ENCODE measurements around the gene C15orf40. TPM values are rescaled to one million over a fixed set of nuclear protein-coding genes. Genes with fewer than 3 reads are reported as not detected.

The C15orf40 gene
- total RNA-seq, 1 experiment from 2014 or later = 27.5 TPM

GRCh38 chr15:82946155-82946701 lies 65.2 kb downstream of the C15orf40 start (continued):
- no peak for TF ChIP-seq TCF7 (CRISPR knock-in tag; IDR thresholded peaks at IDR 0.05; ENCODE audit: low read depth)
- no peak for TF ChIP-seq AFF4 (CRISPR knock-in tag; IDR thresholded peaks at IDR 0.05; ENCODE audit: borderline replicate concordance)
- TF ChIP-seq ZNF219 (CRISPR knock-in tag; IDR thresholded peaks at IDR 0.05; ENCODE audit: borderline replicate concordance) = no peak
- no peak for TF ChIP-seq SMAD4 (CRISPR knock-in tag; IDR thresholded peaks at IDR 0.05)
- no peak for TF ChIP-seq NR3C1 (CRISPR knock-in tag; conservative IDR thresholded peaks at IDR 0.05; ENCODE audit: low read depth)
- no peak for TF ChIP-seq FOXK1 (CRISPR knock-in tag; IDR thresholded peaks at IDR 0.05)
- TF ChIP-seq SMAD3 (CRISPR knock-in tag; IDR thresholded peaks at IDR 0.05; ENCODE audit: borderline replicate concordance) = no peak
- no peak for TF ChIP-seq KAT7 (CRISPR knock-in tag; IDR thresholded peaks at IDR 0.05; ENCODE audit: borderline replicate concordance)
- TF ChIP-seq RELA (CRISPR knock-in tag; IDR thresholded peaks at IDR 0.05; ENCODE audit: borderline replicate concordance) = no peak
- TF ChIP-seq NFATC4 (CRISPR knock-in tag; IDR thresholded peaks at IDR 0.05) = no peak
- TF ChIP-seq, protein P1, sequence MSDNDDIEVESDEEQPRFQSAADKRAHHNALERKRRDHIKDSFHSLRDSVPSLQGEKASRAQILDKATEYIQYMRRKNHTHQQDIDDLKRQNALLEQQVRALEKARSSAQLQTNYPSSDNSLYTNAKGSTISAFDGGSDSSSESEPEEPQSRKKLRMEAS (CRISPR knock-in tag; IDR thresholded peaks at IDR 0.05) = no peak
- TF ChIP-seq ZNF416 (CRISPR knock-in tag; IDR thresholded peaks at IDR 0.05) = no peak

DNA sequence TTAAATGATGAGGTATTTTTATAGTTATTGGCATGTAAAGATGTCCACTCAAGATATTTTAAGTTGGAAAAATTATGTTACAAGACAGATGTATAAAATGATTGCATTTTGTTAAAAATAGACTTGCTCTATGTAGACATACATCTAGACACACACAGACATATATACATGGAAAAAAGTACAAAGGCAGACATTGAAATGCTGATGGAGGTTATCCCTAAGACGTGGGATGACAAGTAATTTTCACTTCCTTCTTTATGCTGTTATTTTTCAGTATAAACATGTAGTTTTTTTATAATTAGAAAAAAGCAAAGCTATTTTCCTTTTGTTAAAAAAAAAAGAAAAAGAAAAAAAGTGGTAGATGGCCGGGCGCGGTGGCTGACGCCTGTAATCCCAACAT lies 66.1 kb downstream of the C15orf40 start:
- Mint-ChIP-seq H3K9me3 (no peaks in the 10 kb centered on the region), H3K27me3 (ENCODE audit: low read depth) (no peaks in the 10 kb centered on the region), H3K4me3 (no peak overlapping the region), H3K4me1 (0 out of 2 replicates have a peak, but pooled peaks cover 3% of the 10 kb centered on the region), H3K27ac (no peak overlapping the region), H3K36me3 (no peaks in the 10 kb centered on the region)
- ChIA-PET POLR2A (no interaction called here), CTCF (no interaction called here)
- no peak for DNase-seq (ENCODE audit: low spot score)
- no peak for ATAC-seq
- TF ChIP-seq MYBL2 (CRISPR knock-in tag; IDR thresholded peaks at IDR 0.05) (no peak), ZNF317 (CRISPR knock-in tag; IDR thresholded peaks at IDR 0.05; ENCODE audit: borderline replicate concordance, low read depth) (no peak), HMGA2 (CRISPR knock-in tag; IDR thresholded peaks at IDR 0.05) (no peak), PRRX2 (CRISPR knock-in tag; IDR thresholded peaks at IDR 0.05) (no peak), GTF2I (CRISPR knock-in tag; conservative IDR thresholded peaks at IDR 0.05) (no peak), FOXK1 (CRISPR knock-in tag; IDR thresholded peaks at IDR 0.05) (no peak), TP53 (CRISPR knock-in tag; IDR thresholded peaks at IDR 0.05) (no peak)
- TF ChIP-seq, protein P2, sequence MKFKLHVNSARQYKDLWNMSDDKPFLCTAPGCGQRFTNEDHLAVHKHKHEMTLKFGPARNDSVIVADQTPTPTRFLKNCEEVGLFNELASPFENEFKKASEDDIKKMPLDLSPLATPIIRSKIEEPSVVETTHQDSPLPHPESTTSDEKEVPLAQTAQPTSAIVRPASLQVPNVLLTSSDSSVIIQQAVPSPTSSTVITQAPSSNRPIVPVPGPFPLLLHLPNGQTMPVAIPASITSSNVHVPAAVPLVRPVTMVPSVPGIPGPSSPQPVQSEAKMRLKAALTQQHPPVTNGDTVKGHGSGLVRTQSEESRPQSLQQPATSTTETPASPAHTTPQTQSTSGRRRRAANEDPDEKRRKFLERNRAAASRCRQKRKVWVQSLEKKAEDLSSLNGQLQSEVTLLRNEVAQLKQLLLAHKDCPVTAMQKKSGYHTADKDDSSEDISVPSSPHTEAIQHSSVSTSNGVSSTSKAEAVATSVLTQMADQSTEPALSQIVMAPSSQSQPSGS (CRISPR knock-in tag; IDR thresholded peaks at IDR 0.05; ENCODE audit: borderline replicate concordance, low read depth) = no peak
- TF ChIP-seq, protein P3, sequence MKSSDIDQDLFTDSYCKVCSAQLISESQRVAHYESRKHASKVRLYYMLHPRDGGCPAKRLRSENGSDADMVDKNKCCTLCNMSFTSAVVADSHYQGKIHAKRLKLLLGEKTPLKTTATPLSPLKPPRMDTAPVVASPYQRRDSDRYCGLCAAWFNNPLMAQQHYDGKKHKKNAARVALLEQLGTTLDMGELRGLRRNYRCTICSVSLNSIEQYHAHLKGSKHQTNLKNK (CRISPR knock-in tag; IDR thresholded peaks at IDR 0.05) = no peak

- H3K9me3 Mint-ChIP-seq = no peaks in the 10 kb centered on the region
- no peaks in the 10 kb centered on the region for H3K27me3 Mint-ChIP-seq (ENCODE audit: low read depth)
- ChIA-PET CTCF (no interaction called here), POLR2A (no interaction called here)
- 0 out of 2 replicates have a peak, but pooled peaks cover 3% of the 10 kb centered on the region for H3K4me1 Mint-ChIP-seq
- ATAC-seq (no peak), DNase-seq (ENCODE audit: low spot score) (no peak)
- H3K4me3 Mint-ChIP-seq = no peak overlapping the region
- H3K27ac Mint-ChIP-seq = no peak overlapping the region
- H3K36me3 Mint-ChIP-seq = no peaks in the 10 kb centered on the region
- TF ChIP-seq FOXK1 (CRISPR knock-in tag; IDR thresholded peaks at IDR 0.05) (no peak), NFE2L1 (CRISPR knock-in tag; IDR thresholded peaks at IDR 0.05) (no peak), ZNF396 (CRISPR knock-in tag; IDR thresholded peaks at IDR 0.05; ENCODE audit: borderline replicate concordance) (no peak), NFATC4 (CRISPR knock-in tag; IDR thresholded peaks at IDR 0.05) (no peak), SP1 (CRISPR knock-in tag; conservative IDR thresholded peaks at IDR 0.05) (no peak), ZNF512 (CRISPR knock-in tag; IDR thresholded peaks at IDR 0.05; ENCODE audit: borderline replicate concordance) (no peak)
- TF ChIP-seq, protein P4, sequence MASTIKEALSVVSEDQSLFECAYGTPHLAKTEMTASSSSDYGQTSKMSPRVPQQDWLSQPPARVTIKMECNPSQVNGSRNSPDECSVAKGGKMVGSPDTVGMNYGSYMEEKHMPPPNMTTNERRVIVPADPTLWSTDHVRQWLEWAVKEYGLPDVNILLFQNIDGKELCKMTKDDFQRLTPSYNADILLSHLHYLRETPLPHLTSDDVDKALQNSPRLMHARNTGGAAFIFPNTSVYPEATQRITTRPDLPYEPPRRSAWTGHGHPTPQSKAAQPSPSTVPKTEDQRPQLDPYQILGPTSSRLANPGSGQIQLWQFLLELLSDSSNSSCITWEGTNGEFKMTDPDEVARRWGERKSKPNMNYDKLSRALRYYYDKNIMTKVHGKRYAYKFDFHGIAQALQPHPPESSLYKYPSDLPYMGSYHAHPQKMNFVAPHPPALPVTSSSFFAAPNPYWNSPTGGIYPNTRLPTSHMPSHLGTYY (CRISPR knock-in tag; IDR thresholded peaks at IDR 0.05) = no peak
These were observed 66.6 kb downstream of the C15orf40 start for GRCh38 chr15:82944821-82945220.

All from WTC11 (cell line).